HG03565 (cell line): Measurements from ENCODE around the gene FAM50B.

Experiments
- ATAC-seq: cut with Tn5 transposase; IDR thresholded peaks from one replicate; pipeline ENCODE4 v1.9.1; 2021; ENCODE audit warnings: mild to moderate bottlenecking, moderate library complexity; ENCODE audit not compliant: unreplicated experiment

The FAM50B gene

DNA sequence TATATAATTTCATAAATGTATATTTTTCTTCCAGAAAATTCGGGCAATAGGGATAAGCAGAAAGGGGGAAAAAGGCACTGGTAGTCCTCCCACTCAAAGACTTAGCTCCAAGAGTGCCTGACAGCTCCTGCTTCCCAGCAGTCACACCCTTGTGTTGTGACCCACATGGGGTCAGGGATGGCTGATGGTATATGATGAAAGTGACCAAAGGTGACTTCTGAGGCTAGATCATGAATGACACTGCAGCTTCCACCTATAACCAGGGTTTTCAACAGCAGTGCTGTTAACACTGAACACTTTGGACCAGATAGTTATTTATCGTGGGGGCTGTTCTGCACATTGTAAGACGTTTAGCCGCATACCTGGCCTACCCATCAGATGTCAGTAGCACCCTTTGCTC lies 22.3 kb downstream of the FAM50B start:
- ATAC-seq: no peak

DNA sequence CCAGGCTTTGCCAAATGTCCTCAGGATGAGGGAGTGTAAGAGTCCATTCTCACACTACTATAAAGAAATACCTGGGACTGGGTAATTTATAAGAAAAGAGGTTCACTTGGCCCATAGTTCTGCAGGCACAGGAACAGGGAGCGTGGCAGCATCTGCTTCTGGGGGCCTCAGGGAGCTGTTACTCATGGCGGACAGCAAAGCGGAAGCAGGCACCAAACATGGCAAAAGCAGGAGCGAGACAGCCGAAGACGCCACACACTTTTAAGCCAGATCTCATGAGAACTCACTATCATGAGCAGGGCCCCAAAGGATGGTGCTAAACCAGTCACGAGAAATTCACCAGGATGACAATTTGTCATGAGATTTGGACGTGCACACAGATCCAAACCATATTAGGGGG lies 22.8 kb downstream of the FAM50B start:
- no peak for ATAC-seq

DNA sequence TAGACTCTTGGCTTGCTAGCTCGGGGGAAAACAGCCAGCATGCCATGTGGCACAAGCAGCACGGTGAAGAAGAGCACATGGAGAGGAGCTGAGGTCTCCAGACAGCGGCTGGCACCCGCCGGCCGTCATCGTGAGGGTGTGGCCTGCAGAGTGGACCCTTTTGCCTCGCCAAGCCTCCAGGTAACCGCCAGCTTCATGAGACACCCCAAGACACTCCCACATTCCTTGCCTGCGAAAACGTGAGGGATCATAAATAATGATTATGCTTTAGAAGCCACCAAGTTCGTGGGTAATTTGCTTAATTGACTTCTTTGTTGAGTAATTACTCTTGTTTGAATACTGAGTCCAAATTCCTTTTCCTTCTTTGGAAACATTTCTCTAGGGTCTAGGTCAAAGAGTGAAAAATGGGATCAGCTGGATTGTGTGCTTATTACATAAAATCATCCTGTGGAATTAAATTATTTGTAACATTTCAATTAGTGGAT lies 23.2 kb downstream of the FAM50B start:
- no peak for ATAC-seq

DNA sequence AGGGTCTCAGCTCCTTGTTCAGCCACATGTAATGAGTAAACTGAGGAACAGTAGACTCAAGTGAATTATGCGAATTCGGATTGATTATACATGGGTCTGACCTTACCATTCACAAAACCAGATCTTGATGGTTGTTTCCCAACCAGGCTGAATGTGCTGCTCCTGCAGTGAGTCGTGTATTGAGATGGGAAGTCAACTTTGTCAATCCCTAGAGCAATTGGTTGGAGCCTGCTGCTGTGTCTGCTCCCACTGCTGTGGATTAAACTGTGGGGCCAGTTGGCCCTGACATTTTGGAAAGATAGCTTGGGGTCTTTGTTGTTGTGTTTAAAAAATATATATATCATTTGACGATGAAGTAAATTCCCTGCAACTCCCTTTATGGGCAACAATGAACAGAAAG lies 23.9 kb downstream of the FAM50B start:
- no peak for ATAC-seq

DNA sequence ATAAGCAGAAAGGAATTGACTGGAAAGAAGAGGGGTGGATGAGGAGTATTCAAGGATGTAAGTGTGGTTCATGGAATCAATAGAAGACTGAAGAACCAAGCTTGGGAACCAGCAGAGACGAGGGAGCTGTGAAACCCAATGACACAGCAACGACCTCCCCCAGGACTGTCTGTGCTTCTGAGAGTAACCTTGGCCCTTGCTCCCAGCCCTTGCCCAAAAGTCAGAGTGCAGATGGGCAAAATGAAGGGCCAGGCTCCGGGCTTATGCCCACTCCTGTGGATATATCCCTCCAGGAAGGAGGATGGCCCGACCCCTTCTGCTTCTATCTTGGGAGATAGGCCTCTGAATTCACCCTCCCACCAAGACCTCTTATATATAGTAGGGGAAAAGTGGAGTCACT lies 24.9 kb downstream of the FAM50B start:
- ATAC-seq: no peak

DNA sequence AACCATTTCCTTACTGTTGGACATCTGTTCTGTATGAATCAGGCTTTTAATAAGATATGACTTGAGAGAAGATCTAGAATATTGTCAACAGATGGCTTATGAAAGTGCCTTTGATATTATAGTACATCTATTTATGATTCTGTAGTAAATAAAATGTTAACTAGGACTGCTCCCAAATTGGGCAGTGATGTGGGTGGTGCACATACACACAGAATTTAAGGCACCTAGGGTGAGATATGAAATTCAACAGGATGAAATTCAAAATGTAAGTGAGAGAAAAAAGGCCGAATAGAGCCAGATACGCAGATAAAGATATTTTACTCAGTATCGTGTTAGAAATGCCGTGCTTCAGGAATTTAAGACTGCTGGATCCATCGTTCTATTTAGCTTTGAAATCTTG lies 26.3 kb downstream of the FAM50B start:
- no peak for ATAC-seq

DNA sequence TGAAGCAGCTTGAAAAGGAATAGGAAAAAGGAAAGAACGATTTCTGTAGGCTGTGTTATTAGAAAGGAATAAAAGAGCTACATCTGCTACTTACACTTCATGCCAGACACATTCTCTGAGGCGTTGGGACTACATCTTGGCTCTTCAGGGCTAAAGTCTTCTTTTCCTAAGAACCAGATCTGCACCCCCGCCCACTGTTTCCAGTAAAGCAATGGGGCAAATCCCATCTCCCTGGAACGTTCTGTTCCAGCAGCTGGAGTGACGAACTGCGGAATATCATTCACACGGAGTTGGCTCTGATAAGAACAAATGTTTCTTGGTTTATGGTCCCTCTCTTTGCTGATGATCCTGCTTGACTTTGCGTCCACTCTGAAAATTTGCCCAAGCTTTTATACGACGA lies 26.9 kb downstream of the FAM50B start:
- no peak for ATAC-seq

DNA sequence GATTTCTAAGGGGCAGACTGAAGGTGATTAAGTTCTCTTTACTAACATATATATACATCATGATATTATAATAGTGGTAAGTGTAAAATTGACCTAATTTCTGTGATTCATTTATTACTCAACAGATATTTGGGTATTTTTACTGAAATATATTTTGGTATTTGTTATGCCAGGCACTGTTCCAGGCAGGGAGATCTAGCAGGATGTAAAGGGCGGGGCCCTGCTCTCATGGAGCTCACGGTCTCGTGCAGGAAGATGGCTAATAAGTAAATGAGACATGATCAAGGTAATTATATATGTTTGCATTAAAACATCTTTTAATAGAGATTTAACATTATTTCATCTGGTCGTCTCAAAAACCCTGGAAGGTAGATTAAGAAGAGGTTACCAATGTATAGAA lies 27.7 kb downstream of the FAM50B start:
- ATAC-seq: no peak

DNA sequence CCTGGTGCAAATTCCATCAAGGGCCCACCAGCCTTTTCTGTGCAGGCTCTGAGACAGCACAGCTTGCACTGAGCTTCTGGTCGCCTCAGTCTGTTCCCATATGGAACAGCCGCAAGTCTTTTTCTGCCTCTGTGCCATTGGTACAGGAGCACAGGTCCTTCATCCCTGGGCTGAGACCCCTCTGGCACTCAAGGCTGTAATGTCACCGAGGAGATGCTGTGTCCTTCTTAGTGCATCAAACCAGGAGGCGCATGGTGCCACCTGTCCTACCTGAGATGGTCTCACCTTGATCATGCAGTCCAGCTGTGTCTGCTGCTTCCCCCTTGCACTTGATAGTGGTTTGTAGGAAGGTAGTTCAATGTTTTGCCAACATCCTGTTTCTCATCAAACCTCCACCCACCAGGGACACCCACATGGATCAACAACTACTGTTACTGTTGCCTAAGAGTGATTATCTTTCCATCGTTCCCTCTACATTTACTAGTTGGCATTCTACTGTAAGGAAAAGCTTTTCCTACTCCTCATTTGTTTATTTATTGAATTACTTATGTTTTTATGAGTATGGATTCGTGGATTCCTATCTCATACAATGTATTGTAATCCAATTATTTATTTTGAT lies 29.0 kb downstream of the FAM50B start:
- no peak for ATAC-seq

DNA sequence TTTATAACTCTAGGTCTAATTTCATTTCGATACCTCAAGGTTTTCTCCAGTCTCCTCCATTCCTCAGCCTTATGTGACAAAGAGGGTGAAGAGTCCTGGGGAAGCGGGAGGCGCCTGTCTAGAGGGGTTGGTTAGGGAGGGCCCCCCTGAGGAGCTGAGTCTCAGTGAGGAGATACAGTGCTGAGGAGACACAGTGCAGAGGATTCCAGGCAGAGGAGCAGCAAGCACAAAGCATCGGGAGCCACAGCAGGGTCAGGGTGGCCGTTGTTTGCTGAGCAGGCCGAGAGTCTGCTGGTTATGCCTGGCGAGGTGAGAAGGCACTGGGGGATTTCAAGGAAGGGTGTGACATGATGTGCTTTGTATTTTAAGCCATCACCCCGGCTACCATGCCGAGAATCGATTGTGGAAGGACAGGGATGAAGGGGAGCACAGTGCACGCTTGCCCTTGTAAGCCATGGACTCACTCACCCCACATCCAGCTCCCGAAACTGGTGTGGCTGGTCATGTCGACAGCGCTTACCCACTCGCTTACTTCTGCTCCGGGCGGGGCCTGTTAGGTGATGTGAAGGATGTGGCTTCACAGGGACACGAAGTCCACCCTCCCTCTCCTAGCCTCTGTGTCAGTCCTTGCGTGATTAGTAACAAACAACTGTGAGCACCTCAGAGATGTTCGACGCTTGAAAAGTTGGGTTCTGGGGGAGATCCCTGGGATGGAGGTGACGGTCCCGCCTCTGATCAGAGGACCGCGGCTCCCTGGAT lies 30.2 kb downstream of the FAM50B start:
- no peak for ATAC-seq

DNA sequence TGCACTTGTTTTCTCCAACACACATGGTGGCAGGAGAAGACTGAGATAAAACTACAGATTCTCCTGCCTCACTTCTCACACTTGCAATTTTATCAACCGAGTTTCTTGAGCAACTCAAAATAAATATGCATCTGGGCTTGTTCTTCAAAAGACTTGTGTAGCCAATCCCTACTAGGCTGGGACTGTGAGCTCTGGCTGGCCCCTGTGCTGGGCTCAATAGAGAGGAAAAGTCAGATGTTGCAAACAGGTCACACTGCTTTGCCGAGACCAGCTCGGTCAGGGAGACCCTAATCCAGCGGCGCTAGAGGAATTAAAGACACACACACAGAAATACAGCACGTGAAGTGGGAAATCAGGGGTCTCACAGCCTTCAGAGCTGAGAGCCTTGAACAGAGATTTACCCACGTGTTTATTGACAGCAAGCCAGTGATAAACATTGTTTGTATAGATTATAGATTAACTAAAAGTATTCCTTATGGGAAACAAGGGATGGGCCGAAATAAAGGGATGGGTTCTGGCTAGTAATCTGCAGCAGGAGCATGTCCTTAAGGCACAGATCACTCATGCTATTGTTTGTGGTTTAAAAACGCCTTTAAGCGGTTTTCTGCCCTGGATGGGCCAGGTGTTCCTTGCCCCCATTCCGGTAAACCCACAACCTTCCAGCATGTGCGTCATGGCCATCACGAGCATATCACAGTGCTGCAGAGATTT lies 32.7 kb downstream of the FAM50B start:
- no peak for ATAC-seq

DNA sequence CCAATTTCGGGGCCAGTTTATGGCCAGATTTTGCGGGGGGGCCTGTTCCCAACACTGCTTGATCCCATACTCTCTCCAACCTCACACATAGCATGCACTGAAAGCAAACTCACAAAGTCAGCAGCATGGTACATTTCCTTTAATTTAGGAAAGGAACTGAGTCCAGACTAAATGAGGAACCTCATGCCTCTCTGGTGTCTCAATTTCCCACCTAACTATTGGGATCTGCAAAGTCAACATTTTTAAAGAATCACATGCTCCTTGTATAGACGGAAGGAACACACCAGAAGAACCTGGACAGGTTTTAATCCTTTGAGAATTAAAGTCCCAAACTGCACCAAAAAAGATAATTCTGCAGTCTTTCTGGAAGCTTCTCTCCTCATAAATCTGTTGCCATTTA lies 33.3 kb downstream of the FAM50B start:
- no peak for ATAC-seq

DNA sequence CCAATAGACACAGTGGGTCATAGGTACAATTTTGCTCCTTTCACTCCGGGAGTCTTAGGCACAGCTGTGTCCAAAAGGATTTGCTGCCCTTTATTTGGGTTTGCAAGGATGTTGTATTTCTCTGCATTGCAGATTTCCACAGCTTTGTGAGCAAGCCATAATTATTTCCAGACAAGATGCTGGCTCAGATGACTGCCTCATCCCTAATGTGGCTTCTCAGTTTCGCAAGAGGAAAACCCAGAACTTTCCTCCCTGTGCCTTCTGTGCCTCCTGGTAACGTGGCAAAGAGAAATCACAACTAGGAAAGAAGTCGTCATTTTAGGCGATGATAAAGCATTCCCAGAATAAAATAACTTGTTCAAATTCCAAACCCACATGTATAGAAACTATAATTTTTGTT lies 33.7 kb downstream of the FAM50B start:
- no peak for ATAC-seq

DNA sequence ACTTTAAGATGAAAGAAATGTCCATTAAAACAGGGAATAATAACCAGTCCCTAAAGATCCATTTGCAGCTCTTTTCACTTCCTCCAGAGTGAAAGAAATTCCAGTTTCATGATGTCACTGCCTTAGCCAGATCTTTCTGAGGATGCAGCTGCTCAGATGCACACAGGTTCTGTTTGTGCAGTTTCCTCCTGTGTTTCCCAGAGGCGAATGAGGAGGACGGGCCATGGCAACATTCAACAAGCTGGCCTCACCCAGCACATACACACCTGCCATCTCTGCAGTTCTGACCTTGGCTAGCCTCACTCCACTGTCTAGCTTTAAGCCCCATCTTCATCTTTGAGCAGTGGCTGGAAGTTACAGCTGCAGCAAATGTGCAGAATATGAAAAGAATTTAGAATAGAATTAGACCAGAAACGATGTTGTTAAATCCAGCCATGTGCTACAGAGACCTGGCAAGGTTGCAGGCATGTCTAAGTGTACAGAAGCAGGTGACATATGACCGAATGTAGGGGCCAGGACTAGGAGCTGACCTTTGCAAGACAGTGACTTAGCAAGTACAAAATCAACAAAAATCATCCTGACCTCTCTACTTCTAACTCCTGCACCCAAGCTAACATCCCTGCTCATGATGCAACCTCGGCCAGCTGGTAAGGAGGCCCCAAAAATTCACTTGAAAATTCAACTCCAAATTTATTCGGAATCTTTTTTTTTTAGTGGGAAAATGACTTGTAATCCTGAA lies 35.0 kb downstream of the FAM50B start:
- ATAC-seq: no peak

DNA sequence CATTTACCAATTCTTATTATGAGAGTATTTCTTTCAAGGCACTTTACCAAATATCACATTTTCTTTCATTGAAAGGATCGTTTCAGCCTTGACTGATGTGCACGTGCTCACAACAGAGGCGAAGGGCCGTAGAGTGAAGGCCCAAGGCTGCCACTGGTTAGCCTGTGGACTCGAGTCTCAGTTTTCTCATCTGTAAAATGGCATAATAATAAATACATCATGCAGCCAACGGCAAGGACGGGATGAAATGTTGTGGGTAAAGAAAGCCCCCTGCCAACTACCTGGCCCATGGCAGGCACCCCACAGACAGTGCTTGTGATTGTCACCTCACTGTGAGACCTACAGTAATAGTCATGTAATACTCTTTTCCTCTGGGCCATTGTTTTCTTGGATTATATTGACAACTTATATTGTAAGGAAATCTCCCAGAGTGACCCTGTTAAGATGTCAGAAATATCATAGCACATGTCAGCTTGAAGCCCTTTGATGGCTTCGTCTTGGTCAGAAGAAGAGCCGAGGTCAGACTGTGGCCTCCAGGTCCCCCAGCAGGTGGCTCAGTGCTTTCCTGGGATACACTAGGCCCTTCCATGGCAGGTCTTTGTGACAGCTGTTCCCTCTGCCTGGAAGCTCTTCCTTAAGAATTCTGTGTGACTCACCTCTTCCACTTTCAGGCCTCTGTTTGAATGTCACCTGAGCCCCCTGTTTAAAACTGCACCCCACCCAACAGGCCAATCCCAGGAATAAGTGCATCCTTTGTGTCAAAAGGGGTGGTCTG lies 36.3 kb downstream of the FAM50B start:
- no peak for ATAC-seq

DNA sequence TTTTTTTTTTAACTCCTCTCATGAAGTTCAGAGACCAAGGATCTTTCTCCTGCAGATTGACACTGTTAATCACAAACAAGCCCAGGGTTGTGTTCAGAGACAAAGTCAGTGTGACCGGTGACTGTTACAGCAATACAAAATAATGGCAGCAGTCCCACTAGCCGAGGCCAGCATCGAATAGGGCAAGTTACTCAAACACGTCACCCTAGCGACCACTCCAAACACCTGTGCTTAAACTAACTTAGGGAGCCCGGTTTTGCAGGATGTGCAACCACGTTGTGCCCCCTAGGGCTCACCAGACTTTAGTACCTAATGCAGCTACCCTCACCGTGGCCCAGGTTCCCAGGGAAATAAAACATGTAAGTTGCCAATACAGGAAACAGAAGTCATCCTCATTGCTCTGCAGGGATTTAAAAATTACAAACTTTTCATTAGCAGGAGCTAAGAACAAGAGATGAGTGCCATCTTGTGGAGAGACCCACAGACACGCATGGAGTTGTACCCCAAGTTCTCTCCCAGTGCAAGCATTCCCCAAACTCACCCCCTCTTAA lies 38.1 kb downstream of the FAM50B start:
- ATAC-seq: no peak

DNA sequence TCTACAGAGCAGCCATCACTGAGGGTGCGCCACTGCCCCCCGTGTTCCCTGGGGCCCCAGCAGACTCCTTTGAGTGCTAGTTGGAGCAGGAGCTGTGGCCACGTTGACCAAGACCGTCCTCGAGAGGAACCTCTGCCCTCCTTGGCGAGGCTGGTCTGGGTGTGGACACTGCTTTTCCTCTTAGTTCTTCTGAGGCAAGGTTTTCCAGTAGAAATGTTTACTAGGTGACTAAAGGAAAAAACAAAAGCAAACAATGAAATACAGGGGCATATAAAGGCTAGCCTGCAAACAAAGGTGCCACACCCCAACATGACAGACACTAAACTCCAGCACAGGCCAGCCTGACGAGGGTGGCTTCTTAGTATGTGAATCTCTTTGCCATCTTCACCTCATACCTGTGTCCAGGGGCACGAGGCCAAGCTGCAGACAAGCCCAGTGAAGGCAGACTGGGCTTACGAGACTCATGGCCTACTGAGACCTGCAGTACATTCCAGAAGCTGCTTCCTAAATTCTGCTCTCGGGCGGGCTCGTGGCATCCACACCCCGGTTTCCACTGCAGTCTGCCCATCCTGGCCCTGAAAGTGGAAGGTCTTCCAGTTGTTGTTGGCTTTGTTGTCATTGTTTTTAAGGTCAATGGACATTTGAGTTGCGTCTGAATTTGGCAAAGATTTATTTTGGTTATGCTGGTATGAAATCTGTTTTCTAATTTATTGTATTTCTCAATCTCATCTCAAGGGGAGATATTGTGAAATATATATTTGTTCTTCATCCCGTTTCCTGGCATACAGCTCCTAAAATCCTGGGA lies 39.2 kb downstream of the FAM50B start:
- ATAC-seq: no peak

DNA sequence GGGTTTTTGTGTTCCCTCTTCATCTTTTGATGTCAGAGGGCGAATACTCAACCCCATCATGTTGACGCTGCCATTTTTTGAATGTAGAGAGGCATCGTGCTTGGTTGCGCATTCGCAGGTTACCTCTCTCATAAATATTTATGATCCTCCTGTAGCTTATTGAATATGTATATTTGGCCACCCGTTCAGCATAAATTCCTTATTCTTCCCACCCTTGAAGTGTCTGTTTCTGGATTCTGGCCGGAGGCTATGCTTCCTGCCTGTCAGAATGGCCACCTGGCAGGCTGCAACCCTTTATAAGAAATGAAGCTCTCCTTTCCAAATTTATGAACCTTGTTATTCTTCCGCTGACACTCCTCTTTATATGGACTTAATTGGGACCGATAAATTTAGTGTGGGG lies 40.9 kb downstream of the FAM50B start:
- no peak for ATAC-seq

DNA sequence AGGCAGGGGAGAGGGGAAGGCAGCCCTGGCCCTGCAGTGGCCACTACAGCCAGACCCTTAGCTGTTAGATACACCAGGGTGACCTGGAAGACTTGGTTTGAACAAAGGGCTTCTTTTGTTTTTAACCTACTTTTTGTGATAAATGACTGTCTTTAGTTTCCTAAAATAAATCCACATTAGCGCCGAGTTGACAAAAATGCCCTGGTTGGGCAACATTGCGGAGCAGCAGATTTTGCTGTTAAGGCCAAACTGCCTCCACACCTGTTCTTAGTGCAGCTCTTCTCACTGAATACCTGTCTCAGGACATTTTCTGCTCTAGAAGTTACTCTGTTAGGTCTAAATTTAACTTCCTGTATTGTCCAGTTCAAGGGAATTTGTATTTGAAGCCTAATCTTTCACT lies 42.7 kb downstream of the FAM50B start:
- ATAC-seq: no peak

DNA sequence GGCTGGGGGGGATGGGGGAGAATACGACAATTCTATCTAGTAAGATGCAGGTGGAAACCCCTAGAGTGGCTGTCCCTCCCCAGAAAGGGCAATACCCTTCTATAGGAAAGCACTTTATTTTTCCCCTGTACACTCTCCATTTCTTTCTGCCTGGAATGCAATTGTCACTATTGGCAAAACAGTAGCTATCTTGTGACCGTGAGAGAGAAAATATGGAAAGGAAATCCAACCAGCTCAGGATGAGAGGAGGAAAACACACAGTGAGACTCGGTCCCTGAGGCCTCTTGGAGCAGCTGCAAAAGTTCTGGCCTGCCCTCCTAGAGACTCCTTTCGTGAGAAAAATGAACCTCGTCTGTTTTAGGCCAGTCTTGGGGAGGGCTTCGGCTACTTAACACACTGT lies 43.4 kb downstream of the FAM50B start:
- ATAC-seq: no peak
